EH (cell line): ENCODE data around the gene LATS2.
A peak's percentile ranks its signal among the peaks of the same experiment; 100 is the strongest.
"Not testable (repeated sequence)": the region's sequence is repeated elsewhere in the genome, so short reads cannot be mapped to it uniquely, and the experiment has no call there.

Experiments
- DNase-seq: peaks from one replicate; pipeline ENCODE4 v3.0.0-alpha.2; 2015; ENCODE audit warnings: low read depth

The LATS2 gene

DNA sequence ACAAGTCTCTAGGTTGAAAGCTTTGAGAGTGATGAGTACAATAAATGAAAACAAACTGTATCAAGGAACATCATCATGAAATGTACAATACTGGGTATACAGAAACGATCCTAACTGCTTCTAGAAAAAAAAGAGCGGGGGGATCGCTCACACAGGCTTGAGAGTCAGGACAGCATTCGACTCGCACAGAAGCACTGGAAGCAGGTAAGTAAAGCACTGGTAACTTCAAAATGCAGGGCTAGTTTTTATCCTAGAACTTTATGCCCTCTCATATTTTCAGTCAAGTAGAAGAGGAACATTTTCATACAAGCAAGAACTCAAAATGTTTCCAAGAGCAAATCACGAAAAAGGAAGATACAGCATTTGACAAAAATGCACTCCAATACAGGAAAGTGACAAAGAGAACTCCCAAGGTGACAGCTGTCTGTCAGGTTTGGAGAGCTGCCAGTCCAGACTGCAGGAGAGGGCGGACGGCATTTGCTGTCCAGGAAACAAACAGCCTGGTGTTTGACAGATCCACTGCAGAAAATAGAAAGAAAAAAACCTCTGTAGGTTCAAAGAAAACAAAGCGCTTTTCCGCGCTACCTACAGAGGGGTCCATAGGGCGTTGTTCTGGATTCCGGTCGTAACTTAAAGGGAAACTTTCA is 100.6 kb downstream of the LATS2 start:
- no peak for DNase-seq

DNA sequence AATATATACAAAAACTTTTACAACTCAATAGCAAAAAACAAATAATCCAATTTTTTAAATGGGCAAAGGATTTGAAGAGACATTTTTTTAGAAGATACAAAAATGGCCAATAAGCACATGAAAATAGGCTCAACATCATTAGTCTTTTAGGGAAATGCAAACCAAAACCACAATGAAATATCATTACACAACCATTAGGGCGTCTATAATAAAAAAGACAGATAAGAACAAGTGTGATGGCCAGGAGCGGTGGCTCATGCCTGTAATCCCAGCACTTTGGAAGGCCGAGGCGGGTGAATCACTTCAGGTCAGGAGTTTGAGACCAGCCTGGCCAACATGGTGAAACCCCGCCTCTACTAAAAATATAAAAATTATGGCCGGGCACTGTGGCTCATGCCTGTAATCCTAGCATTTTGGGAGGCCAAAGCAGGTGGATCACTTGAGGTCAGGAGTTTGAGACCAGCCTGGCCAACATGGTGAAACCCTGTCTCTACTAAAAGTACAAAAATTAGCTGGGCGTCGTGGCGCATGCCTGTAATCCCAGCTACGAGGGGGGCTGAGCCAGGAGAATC is 104.3 kb downstream of the LATS2 start:
- not testable (repeated sequence) for DNase-seq

DNA sequence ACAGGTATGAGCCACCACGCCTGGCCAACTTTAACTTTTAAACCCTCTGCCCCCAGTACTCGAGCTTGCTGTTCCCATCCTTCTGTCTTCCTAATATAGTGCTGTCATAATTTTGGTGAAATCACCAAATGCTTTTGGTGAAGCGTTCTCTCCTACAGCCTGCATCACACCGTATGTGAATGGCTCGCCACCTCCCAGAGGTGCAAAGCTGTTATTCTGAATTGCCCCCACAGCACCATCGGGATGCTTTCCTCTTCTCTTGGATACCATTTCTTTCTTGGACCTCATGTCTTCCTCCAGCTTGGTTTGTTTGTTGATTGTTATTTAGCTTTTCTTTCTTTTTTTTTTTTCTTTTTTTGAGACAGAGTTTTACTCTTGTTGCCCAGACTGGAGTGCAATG is 105.9 kb downstream of the LATS2 start:
- no peak for DNase-seq

DNA sequence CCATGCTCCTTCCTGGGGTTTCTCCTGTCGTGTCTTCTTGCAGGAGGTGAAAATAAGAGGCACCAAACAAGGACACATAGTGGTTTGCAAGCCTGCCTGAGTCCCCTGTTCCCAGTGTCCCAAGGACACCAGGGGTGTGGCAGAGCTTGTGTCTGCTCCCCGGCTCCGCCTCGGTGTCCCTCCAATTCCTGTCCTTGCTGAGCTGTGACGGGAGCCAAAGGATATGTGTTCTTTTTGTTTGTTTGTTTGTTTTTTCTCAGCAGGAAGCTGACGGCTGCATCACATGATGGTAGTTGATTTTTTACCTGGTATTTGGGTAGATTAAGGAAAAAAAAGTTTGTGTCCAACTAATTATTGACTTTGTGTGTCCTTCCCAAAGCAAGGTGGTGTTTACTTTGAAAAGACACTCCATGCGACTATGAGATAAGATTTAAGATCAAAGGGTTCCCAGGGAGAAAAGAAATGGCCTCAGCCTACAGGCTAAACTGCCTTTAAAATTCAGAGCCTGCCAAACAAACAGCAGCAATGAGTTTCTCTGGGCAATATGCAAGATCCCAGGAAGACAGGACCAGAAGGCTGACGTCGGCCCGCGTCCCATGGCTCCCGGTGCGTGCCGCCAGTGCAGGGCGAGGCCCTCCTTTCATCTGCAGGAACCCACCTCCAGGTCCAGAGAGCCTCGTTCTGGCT is 108.0 kb downstream of the LATS2 start:
- no peak for DNase-seq

DNA sequence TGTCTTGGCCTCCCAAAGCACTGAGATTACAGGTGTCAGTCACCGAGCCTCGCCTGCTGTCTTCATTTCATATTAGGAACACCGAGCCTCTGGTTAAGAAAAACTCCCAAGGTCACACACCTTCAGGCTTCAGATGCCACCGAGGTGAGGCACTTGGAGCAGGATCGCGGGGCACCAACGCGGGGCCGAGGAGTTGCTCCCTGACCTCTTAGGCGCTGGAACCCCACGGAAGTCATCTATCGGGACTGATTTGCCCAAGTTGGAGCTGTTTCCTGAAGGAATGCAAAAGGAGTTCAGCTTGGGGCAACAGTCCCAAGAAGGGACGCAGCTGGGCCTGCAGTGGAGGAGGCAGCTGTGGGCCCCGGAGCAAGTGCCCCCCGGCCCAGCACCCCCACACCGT is 108.5 kb downstream of the LATS2 start:
- DNase-seq = no peak

DNA sequence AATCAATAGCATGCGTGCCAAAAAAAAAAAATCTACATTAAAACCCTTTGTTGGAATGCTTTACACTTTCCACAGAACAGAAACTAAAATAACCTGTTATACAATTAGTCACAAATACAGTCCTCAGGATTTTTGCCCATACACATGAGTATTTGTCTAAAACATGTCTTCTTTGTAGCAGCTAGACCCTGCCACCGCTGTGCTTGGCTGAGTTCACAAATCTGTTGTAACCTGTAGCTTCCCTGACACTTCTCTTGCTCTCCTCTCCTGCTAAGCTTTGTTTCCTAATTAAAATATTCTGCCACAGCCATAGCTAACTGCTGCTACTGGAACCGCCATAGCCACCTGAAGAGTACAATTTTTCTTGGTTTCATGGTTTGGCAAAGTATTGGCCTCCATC is 113.4 kb downstream of the LATS2 start:
- DNase-seq = not testable (repeated sequence)

DNA sequence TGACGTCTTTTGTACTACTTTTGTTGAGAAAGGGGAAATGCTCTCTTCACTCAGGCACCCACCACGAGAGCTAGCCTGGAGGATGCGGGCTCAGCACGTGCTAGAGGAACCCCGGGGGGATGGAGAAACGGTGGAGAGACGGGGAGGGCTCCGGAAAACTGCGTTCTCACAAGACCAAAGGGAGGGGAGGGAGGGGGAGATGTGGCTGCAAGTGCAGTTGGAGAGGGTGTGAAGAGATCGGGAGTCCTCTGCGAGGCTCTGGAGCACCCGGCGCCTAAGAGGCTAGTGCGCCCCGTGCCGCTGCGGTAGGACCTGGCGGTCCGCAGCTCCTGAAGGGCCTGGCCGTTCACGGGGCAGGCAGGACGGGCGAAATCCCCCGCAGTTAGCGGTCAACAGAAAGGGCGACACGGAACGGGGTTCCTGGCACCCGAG is 115.4 kb downstream of the LATS2 start:
- peak; percentile 14 for DNase-seq

DNA sequence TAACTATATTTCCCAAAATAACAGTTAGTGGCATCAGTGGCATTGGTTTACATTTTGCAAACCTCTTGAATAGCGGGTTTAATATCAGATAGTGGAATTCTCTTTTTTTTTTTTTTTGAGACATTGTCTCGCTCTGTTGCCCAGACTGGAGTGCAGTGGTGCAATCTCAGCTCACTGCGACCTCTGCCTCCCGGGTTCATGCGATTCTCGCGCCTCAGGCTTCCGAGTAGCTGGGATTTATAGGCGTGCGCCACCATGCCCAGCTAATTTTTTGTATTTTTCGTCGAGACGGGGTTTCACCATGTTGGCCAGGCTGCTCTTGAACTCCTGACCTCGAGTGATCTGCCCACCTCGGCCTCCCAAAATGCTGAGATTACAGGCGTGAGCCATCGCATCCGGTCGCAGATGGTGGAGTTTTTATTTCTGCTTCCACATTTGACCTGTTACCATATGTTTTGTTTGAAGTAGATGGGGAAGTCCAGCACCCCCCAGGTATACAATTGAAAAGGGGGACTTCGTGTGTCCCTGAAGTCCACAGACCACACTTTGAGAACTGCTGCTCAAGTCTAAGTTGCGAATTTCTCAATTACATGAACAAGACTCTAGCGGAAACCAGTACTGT is 118.3 kb downstream of the LATS2 start:
- DNase-seq = no peak

DNA sequence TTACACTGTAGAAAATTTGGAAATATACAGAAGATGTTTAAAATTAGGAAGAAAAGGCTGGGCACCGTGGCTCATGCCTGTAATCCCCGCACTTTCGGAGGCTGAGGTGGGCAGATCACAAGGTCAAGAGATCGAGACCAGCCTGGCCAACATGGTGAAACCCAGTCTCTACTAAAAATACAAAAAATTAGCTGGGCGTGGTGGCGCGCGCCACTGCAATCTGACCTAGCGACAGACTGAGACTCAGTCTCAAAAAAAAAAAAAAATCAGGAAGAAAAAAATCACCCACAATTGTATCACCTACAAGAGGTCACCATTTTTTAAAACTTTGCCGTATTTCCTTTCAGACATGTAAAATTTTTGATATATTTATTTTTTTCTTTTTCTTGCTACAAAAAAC is 120.9 kb downstream of the LATS2 start:
- not testable (repeated sequence) for DNase-seq

DNA sequence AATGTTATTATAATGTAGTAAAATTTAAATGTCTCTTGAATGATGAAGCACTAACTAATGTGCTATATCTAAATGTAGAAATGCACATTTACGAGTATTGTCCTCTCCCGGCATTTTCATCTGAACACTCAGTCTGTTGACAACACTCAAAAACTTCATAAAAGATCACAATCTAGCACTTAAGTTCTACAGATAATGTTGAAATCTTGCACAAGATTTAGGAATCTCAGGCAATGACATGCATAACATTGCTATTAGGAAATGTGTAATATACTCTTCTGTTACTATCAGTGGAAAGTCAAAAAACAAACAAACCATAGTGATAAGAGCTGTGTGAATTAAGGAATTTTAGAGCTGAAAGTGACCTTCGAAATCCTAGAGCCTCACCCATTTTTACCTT is 121.3 kb downstream of the LATS2 start:
- DNase-seq = peak; percentile 85

DNA sequence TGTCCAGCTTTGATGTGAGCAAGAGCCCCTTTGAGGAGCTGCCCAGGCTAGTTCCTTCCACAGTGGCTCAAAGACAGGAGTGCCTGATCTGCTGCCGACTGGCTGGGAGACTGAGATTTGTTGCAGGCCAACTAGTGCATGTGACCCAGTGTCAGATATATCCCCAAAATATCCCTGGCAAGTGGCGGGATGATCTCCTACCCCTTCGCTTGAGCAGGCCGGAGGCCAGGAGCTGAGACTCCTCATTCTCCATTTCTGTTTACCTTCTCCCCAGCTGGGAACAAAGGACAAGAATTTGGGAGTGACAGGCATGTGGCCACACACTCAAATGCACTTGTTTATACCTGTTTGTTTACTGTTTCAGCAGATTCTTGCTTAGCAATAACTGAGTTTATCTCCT is 121.7 kb downstream of the LATS2 start:
- no peak for DNase-seq

DNA sequence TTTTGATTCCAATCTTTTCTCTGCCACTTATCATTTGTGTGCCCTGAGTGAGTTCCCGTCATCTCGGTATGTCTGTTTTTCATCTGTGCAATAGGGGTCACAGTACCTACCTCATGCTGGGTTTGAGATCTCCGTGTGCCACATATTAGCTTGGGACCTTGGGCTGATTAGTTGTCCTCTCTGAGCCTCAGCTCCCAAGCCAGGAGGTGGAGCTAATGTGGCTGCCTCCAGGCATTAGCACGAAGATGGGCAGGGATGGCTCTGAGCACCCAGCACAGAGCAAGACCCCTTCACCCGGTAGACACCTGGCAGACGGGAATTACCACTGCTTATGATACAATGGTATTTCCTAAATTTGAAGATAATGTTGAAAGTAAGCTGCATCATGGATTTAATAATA is 123.1 kb downstream of the LATS2 start:
- no peak for DNase-seq

DNA sequence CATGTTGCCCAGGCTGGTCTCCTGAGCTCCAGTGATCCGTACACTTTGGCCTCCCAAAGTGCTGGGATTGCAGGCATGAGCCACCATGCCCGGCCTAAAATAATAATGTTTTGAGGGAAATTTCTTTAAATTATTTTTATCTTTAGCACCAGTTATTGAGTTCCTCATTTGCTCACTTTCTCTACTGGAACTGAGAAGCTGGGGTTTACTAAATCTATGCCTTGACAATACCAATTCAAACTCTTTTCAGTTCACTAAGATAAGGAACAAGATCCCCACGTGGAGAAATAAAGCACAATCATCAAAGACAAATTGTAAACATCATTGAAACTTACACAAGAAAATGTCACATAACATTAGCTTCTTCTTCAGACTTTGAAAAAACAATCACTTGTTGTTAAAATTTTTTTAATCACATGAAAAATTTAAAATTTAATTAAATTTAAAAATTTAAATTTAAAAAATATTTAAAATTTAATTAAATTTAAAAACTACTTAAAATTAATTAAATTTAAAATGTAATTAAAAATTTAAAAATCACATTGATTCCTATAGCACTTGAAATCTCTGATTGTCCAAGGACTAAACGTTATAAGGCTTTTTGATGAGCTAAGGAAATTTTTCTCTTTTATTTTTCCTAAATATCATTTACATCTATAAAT is 133.7 kb downstream of the LATS2 start:
- no peak for DNase-seq

DNA sequence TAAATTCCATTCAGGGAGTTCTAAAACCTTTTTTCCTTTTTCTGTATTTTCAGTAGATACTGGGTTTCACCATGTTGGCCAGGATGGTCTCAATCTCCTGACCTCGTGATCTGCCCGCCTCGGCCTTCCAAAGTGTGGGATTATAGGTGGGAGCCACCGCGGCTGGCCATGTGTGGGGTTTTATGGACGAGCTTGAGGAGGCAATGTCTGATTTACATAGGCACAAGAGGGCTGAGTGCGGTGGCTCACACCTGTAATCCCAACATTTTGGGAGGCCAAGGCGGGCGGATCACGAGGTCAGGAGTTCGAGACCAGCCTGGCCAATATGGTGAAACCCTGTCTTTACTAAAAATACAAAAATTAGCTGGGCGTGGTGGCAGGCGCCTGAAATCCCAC is 136.0 kb downstream of the LATS2 start:
- not testable (repeated sequence) for DNase-seq

DNA sequence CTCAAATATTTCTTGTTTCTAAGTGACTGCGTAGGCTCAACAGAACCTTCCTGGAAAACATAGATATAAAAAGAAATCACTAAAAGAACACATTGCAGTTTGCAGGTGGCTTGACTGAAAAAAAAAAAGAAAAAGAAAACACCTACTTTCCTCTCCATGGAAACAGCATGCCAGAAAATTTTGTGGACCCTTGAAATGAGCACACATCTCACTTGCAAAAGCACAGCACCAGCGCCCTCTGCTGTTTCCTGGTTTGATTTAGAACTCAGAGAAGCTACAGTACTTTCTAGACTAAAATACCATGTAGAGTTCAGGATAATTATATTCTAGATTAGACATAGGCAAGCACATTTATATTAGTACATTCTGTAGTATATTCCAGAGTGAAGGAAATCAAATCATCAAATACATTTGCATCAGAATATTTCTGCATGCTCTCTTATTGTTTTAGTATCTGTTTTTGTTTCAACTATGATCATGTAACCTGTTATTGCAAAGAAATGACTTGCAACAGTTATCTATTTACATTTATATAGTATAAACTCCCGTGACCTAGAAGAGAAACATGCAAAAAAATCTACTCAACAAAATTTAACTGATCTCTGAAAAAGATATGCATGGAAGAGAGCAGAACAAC is 136.5 kb downstream of the LATS2 start:
- peak; percentile 76 for DNase-seq

DNA sequence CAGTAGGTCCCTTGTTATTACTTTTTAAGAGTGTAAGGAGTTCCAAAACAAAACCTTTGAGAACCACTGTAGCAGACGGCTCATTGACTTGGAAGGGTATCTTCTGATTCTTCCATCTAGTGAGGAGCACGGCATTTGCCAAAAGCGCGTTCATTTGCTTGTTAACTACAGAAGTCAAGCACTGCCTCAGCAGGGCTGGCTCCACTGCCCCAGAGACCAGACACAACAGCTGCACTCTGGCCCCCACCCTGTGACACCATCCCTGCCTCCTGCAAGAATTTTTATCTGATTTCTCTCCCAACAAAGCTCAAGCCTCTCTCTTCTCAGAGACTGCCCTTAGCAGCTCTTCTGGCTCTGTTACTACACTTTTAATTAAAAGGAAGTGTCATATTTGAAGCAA is 138.1 kb downstream of the LATS2 start:
- DNase-seq = no peak
